CD4-positive, alpha-beta T cell treated with Interferon gamma for 1 hour (primary cell): ENCODE results near the gene MGME1.
"Not testable (repeated sequence)": the region's sequence is repeated elsewhere in the genome, so short reads cannot be mapped to it uniquely, and the experiment has no call there.

Experiments
- DNase-seq: peaks from one replicate; pipeline ENCODE4 v3.0.0-alpha.2; 2020

The MGME1 gene

GRCh38 chr20:17941087-17941825 is 27.6 kb upstream of the MGME1 start:
- DNase-seq: no peak

DNA sequence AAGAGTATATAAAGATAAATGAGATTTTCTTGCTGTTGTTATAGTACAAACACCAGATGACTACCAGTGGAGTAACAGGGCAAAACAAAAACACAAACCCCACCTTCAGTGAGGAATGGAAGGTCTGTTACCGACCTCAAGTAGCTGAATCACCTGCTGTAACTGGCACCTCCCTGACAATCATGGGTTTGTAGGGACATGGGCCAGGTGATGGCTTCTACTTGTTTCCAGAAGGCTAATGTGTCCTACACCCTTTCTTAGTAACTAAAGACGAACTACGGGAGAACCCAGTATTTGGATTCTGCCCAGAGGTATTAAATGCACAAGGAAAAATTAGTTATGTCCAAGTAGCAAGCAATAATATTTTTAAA is 27.0 kb upstream of the MGME1 start:
- DNase-seq: no peak

GRCh38 chr20:17943343-17943742 is 25.5 kb upstream of the MGME1 start:
- no peak for DNase-seq

- no peak for DNase-seq
These were observed 23.9 kb upstream of the MGME1 start for GRCh38 chr20:17944854-17945474.

GRCh38 chr20:17946040-17946439 is 22.8 kb upstream of the MGME1 start:
- no peak for DNase-seq

DNA sequence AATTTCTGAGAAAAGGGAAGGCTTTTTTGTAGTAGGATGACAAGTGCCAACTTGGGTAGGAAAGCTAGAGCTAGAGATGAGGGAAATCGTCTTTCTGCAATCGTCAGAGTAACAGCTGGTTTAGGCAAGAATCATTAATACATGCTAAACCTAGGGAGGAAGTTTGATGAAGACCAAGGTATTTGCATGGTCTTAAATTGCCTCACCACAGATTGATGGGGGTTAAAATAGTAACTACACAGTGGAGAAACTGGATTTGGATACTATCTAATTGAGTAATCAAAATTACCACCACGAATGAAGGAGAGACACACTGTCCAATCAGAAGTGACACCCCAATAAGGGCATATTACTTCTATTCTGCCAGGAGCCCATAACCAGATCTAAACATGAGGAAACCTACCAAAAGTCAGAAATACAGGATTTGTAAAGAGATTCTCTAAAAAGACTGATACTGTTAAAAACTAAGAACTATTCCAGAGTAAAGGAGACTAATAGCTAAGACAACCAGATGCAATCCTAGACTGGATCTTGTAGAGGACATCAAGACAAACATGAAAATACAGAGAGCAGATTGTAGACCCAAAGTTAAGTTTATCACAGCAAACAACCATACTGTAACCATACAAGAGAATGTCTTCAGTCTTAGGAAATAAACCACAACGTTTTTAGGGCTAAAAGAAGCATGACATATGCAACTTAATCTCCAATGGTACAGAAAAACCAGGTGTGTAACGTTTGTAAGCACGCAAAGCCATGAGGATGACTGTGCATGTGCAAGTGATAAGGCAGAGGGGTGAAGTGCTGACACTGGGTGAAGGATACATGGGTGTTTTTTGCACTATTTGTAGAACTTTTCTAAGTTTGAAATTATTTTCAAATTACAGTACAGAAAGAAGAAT is 22.0 kb upstream of the MGME1 start:
- DNase-seq: no peak

GRCh38 chr20:17947474-17947815 is 21.4 kb upstream of the MGME1 start:
- no peak for DNase-seq

- no peak for DNase-seq
These were observed 20.4 kb upstream of the MGME1 start for GRCh38 chr20:17948442-17948841.

DNA sequence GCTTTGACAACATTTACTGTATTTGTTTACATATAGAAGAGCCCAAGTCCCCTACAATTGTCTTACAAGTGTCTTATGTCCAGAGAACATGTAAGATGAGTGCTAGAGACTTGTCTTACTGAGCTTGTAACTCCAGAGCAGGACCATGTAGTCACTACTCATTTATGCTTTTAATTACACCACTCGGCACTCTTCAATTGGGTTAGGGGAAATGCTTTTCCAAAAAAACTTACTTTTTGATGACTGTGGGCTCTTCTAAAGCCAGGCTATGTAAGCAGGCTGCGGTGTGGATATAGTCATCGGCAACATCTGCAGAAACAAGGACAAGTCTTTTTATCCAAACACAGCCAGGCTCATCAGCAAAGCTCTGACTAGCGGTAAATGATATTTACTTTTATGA is 18.9 kb upstream of the MGME1 start:
- DNase-seq: no peak

- no peak for DNase-seq
These were observed 18.1 kb upstream of the MGME1 start for GRCh38 chr20:17950670-17951069.

GRCh38 chr20:17951323-17951722 is 17.5 kb upstream of the MGME1 start:
- no peak for DNase-seq

DNA sequence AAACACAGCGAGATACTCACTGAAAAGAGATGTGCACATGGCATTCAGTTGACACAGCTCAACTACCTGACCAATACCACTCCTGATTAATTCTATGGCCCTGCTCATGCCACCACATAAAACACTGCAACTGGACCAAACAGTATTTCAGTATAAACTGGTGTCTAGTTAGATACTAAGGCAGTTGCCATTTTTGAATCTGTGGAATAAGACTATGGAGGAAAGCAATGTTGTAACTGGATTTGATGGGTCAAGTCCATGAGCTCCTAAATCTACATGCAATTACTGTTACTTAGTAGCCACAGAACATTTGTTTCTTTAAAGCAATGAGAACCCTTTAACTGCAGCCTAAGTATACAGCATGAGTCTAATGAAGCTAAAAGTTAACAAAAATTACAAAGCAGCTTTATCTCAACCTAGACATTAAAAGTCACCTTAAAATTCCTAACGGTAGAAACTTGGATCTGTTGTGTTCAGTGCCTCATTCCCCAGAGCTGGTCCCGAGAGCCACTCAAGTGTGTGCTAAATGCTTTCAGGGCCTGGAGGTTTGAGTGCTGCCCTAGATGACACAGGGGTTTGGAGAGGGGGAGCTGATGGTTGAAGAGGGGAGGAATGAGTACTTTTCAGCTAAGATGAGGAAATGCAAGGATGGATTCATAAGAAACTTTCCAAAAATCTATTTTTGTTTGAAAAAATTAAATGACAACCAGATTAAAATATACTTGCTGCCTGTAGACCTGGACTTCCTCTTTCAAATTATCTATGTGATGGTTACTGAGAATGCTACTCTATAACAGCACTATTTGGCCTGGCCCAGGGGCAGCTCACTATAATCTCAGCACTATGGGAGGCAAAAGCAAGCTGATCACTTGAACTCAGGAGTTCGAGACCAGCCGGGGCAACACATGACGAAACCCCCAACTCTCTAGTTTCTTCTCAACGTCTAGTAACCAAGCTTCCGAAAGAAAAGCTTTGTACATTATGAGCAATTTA is 15.8 kb upstream of the MGME1 start:
- no peak for DNase-seq

DNA sequence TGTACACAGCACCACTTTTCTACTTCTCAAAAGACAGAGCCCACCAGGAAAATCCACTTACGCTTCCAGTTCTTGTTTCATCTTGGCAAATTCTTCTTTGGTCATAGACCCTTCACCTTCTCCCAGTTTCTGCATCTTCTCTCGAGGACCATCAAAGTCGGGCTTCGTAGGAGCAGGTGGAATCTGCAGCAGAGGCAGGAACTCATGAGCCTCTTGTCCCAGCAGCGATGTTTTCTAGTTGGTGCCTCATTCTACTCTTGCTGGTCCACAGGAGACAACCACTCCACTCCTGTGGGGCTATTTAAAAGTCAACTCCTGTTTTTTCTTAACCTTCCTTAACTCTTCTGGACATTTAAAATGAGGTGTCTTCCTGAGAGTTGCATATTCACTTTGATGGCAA is 14.9 kb upstream of the MGME1 start:
- DNase-seq: no peak

DNA sequence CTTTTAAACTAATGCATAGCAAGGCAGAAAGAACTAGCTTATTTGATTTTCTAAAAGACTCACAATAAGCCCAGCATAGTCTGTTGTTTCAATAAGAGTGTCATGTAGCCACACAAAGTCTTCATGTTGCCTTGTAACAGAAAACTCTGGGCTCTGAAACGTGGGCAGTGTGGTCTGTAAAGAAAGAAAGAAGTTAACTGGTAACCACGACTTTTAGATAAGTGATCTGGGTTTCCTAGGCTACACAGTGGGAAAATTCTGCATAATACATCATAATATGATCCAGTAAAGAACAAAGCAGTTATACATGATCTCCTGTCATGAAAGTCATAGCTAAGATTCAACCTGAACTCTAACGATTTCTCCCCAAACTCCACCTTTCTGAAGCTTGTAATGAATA is 13.5 kb upstream of the MGME1 start:
- no peak for DNase-seq

- no peak for DNase-seq
These were observed 12.6 kb upstream of the MGME1 start for GRCh38 chr20:17956099-17956685.

GRCh38 chr20:17957505-17958363 is 11.1 kb upstream of the MGME1 start:
- DNase-seq: no peak

GRCh38 chr20:17958373-17959256 is 10.2 kb upstream of the MGME1 start:
- no peak for DNase-seq

DNA sequence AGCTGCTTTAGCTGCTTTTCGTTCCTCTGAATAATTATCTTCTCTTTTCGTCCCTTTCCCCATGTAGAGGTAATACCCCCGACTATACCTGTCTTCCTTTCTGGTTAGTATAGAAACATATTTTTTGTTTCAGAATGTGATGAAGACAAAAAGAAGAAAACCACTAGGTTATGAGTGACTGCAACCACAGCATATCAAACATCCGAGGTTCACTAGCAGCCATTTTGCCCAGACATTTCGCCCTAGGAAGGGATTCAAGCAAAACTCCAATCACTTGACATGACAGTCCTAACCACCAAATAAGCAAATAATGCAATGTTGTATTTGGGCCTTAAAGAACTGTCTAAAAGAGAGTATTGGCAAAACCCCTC is 9.6 kb upstream of the MGME1 start:
- DNase-seq: no peak

DNA sequence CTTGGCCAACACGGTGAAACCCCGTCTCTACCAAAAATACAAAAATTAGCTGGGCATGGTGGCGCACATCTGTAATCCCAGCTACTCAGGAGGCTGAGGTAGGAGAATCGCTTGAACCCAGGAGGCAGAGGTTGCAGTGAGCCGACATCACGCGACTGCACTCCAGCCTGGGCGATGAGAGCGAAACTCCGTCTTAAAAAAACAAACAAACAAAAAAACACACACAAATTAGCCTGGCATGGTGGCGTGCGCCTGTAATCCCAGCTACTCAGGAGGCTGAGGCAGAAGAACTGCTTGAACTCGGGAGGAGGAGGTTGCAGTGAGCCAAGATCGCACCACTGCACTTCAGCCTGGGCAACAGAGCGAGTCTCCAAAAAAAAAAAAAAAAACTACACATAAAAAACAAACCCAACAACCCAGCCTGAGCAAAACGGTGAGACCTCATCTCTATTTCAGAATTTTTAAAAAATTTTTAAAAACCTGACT is 8.4 kb upstream of the MGME1 start:
- DNase-seq: not testable (repeated sequence)

DNA sequence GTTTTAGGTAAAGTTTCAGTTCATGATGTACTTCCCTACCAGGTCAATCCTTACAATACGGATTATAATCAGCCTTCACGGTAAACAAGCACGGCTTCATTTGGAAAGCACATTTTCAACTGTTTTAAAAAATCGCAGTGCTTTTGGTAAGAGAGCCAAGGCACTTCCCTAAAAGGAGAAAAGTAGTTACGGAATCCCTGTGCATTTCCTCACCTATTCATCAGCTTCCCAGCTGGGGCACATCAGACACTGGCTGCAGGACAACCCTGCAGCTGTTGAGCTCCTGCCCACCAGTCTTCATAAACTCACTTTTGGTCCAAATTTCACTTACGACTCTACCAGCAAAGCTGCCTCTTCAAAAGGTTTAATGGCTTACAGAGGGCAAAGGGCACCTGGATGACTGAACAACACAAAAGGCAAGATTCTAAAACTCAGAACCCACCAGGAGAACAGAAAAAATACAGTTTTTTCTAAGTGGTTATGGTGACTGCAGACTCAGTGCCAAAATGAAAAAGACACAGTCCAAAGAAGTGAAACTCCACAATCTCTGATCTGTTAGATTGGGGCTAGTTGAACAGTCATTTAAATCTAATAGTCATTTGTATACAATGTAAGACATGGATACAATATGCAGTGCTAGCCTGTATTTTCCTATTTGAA is 7.8 kb upstream of the MGME1 start:
- DNase-seq: no peak
